CD4-positive, CD25-positive, alpha-beta regulatory T cell (primary cell): ENCODE data around the gene SORL1. TPM values are rescaled to one million over a fixed set of nuclear protein-coding genes. Genes with fewer than 3 reads are reported as not detected.

Experiments used
- ATAC-seq, 2 donors: fragments of 150-1000 bp; cut with Tn5 transposase; one replicate each; pipeline ENCODE4 v1.10.0; 2021; ENCODE audit warnings: low read depth in 2 of 2, moderate number of reproducible peaks in 2 of 2, moderate library complexity in 1 of 2
- DNase-seq, 3 donors: peaks; one replicate each; pipeline versions ENCODE4 v3.0.0 to v3.0.0-alpha.2; 2012 to 2022; ENCODE audit warnings: mixed read lengths in 1 of 3
- H3K27ac ChIP-seq: one replicate; pipeline ENCODE4 v1.7.0; 2013; ENCODE audit warnings: mild to moderate bottlenecking, low read length; ENCODE audit not compliant: insufficient read depth, poor library complexity, severe bottlenecking
- H3K27me3 ChIP-seq: one replicate; pipeline ENCODE4 v1.7.0; 2013; ENCODE audit warnings: low read length; ENCODE audit not compliant: control insufficient read depth, insufficient read depth
- H3K36me3 ChIP-seq: one replicate; pipeline ENCODE4 v1.7.0; 2013; ENCODE audit warnings: mild to moderate bottlenecking, low read length, moderate library complexity; ENCODE audit not compliant: control insufficient read depth, insufficient read depth
- H3K4me1 ChIP-seq: 2 replicates; pipeline ENCODE4 v1.7.0; 2013; ENCODE audit warnings: mild to moderate bottlenecking, low read length; ENCODE audit not compliant: insufficient read depth, control insufficient read depth, poor library complexity, severe bottlenecking
- H3K4me3 ChIP-seq: one replicate; pipeline ENCODE4 v1.7.0; 2013; ENCODE audit warnings: low read depth, mild to moderate bottlenecking, low read length, moderate library complexity
- H3K9me3 ChIP-seq, 2 experiments: 1 replicate in 1 of 2; 2 replicates in 1 of 2; pipeline ENCODE4 v1.7.0; 2013; ENCODE audit warnings: low read length in 2 of 2, mild to moderate bottlenecking in 1 of 2, moderate library complexity in 1 of 2; ENCODE audit not compliant: control insufficient read depth in 2 of 2
- H3K27ac Mint-ChIP-seq, 3 donors: one replicate each; pipeline ENCODE4 v1.8.0; 2020 to 2022; ENCODE audit warnings: mild to moderate bottlenecking in 3 of 3, mixed read lengths in 3 of 3, moderate library complexity in 2 of 3
- H3K27me3 Mint-ChIP-seq: one replicate; pipeline ENCODE4 v1.8.0; 2022; ENCODE audit warnings: mild to moderate bottlenecking, mixed read lengths
- H3K36me3 Mint-ChIP-seq: one replicate; pipeline ENCODE4 v1.8.0; 2020; ENCODE audit warnings: mixed read lengths
- H3K4me1 Mint-ChIP-seq, 4 donors: one replicate each; pipeline ENCODE4 v1.8.0; 2020 to 2022; ENCODE audit warnings: mixed read lengths in 4 of 4, mild to moderate bottlenecking in 1 of 4
- H3K4me3 Mint-ChIP-seq, 4 donors: one replicate each; pipeline ENCODE4 v1.8.0; 2020 to 2022; ENCODE audit warnings: mild to moderate bottlenecking in 4 of 4, mixed read lengths in 4 of 4, moderate library complexity in 3 of 4
- H3K9me3 Mint-ChIP-seq, 7 donors: one replicate each; pipeline ENCODE4 v1.8.0; 2020 to 2022; ENCODE audit warnings: mixed read lengths in 7 of 7, mild to moderate bottlenecking in 3 of 7, moderate library complexity in 2 of 7
- polyA plus RNA-seq, 4 donors: library from polyadenylated mRNA; unstranded; fragments of 300-500 nt; fragmentation: Illumina TruSeq; gene quantifications; one replicate each; pipeline ENCODE4 v1.2.3, GENCODE V29; 2021
- total RNA-seq: library from RNA; stranded (reverse); gene quantifications from one replicate; pipeline ENCODE4 v1.2.3, GENCODE V29; 2022

SORL1 gene
- total and polyA plus RNA-seq, 5 donors from 2014 or later, result 143 to 441 (median 168) TPM

DNA sequence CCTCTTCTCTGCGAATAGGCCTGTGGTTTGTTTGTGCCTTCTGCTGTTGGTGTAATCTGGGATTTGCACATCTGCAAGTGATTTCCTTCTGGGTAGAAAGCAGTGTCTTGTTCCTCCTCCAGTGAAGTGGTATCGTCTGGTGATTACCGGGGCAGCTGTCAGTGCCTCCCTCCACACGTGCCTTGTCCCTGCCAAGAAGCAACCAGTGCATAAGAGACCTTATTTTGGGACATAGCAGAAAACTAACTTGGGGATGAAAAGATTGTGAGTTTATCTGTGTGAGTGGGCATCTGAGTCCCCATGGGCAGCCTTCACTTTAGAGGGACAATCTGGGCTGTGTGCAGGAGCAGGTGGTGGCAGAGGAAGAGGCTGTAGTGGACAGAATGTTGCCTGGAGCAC, 72.1 kb downstream of the SORL1 start:
- H3K4me1 ChIP-seq, result no peaks in the 10 kb centered on the region
- peaks cover 8 to 9% of the 10 kb centered on the region in 2 experiments for H3K9me3 ChIP-seq
- H3K27me3 Mint-ChIP-seq, result no peaks in the 10 kb centered on the region
- H3K27ac Mint-ChIP-seq, result no peak overlapping the region
- H3K36me3 Mint-ChIP-seq, result peaks cover 77% of the 10 kb centered on the region
- H3K27ac ChIP-seq, result no peak overlapping the region
- H3K36me3 ChIP-seq, result peaks cover 82% of the 10 kb centered on the region
- no peak overlapping the region for H3K4me3 ChIP-seq
- H3K4me3 Mint-ChIP-seq, result no peak overlapping the region
- DNase-seq (no peak), ATAC-seq (no peak)
- H3K4me1 Mint-ChIP-seq, result peaks cover 15 to 49% (median 23%) of the 10 kb centered on the region in 4 donors
- no peaks in the 10 kb centered on the region for H3K27me3 ChIP-seq
- H3K9me3 Mint-ChIP-seq, result peaks cover 0 to 10% (median 3%) of the 10 kb centered on the region in 7 donors

- Mint-ChIP-seq H3K4me3 (no peak overlapping the region), H3K9me3 (peaks cover 0 to 17% (median 7%) of the 10 kb centered on the region in 7 donors), H3K4me1 (peaks cover 15 to 39% (median 18%) of the 10 kb centered on the region in 4 donors), H3K27me3 (no peaks in the 10 kb centered on the region), H3K36me3 (peaks cover 83% of the 10 kb centered on the region), H3K27ac (no peak overlapping the region)
- ATAC-seq (no peak), DNase-seq (no peak)
- Histone ChIP-seq H3K4me1 (no peaks in the 10 kb centered on the region), H3K27me3 (no peaks in the 10 kb centered on the region), H3K27ac (no peak overlapping the region), H3K4me3 (no peak overlapping the region), H3K9me3 (peaks cover 12 to 17% of the 10 kb centered on the region in 2 experiments), H3K36me3 (peaks cover 83% of the 10 kb centered on the region)
Observed at GRCh38 chr11:121525376-121525775, 73.3 kb downstream of the SORL1 start.

GRCh38 chr11:121530257-121530656, 78.1 kb downstream of the SORL1 start:
- Histone ChIP-seq H3K27ac (no peak overlapping the region), H3K4me1 (no peaks in the 10 kb centered on the region), H3K36me3 (peaks cover 80% of the 10 kb centered on the region), H3K27me3 (no peaks in the 10 kb centered on the region), H3K9me3 (peaks cover 10 to 15% of the 10 kb centered on the region in 2 experiments), H3K4me3 (no peak overlapping the region)
- peaks cover 8 to 41% (median 18%) of the 10 kb centered on the region in 4 donors for H3K4me1 Mint-ChIP-seq
- peaks cover 72% of the 10 kb centered on the region for H3K36me3 Mint-ChIP-seq
- H3K4me3 Mint-ChIP-seq, result no peak overlapping the region
- H3K27me3 Mint-ChIP-seq, result no peaks in the 10 kb centered on the region
- DNase-seq (no peak), ATAC-seq (no peak)
- peaks cover 0 to 16% (median 5%) of the 10 kb centered on the region in 7 donors for H3K9me3 Mint-ChIP-seq
- no peak overlapping the region for H3K27ac Mint-ChIP-seq

GRCh38 chr11:121533601-121534000, 81.5 kb downstream of the SORL1 start:
- Histone ChIP-seq H3K9me3 (peaks cover 6 to 11% of the 10 kb centered on the region in 2 experiments), H3K36me3 (peaks cover 93% of the 10 kb centered on the region), H3K27ac (no peak overlapping the region), H3K27me3 (no peaks in the 10 kb centered on the region), H3K4me1 (no peaks in the 10 kb centered on the region), H3K4me3 (no peak overlapping the region)
- H3K4me1 Mint-ChIP-seq, result peaks cover 20 to 47% (median 29%) of the 10 kb centered on the region in 4 donors
- peak overlapping the region; percentile 1 to 87 (median 65) for H3K27ac Mint-ChIP-seq
- H3K36me3 Mint-ChIP-seq, result peaks cover 68% of the 10 kb centered on the region
- ATAC-seq (no peak), DNase-seq (no peak)
- H3K27me3 Mint-ChIP-seq, result no peaks in the 10 kb centered on the region
- H3K9me3 Mint-ChIP-seq, result peaks cover 0 to 12% (median 5%) of the 10 kb centered on the region in 7 donors
- H3K4me3 Mint-ChIP-seq, result no peak overlapping the region

GRCh38 chr11:121534131-121535093, 82.3 kb downstream of the SORL1 start:
- Mint-ChIP-seq H3K27ac (peak overlapping the region; percentile 12 to 87 (median 36)), H3K4me1 (peaks cover 20 to 50% (median 34%) of the 10 kb centered on the region in 4 donors), H3K36me3 (peaks cover 61% of the 10 kb centered on the region), H3K4me3 (no peak overlapping the region), H3K27me3 (no peaks in the 10 kb centered on the region), H3K9me3 (peaks cover 0 to 12% (median 4%) of the 10 kb centered on the region in 7 donors)
- H3K4me3 ChIP-seq, result no peak overlapping the region
- peaks cover 6 to 11% of the 10 kb centered on the region in 2 experiments for H3K9me3 ChIP-seq
- no peak for ATAC-seq
- H3K4me1 ChIP-seq, result no peaks in the 10 kb centered on the region
- no peak for DNase-seq
- no peak overlapping the region for H3K27ac ChIP-seq
- H3K27me3 ChIP-seq, result no peaks in the 10 kb centered on the region
- peaks cover 90% of the 10 kb centered on the region for H3K36me3 ChIP-seq

DNA sequence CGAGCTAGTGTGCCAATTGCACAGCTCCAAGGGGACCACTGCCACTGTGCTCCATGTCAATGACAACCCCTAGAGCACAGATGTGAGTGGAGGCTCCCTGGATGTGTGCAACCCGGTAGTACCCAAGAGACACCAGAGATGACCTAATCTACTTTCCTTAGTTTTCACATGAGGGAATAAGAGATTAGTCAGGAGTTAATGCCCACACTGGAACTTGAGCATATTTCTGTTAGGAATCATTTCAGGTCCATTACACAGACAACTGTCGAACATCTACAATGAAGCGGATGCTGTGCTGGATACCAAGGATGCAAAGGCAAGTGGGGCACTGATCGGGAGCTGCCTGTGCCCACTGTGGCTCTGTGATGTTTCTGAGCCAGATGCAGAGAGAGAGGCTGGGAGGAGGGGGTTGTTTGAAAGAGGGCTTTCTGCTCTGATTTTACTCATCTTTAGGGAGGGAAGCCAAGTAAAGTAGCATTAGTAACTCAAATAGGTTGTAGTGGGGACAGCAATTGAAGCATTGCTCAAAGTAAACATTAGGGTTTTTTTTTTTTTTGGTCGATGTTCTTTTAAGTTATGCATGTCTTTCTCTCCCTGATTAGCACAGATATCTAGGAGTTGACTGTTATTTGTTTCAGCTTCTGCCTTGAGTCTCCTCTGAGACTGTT, 83.1 kb downstream of the SORL1 start:
- H3K4me3 ChIP-seq, result no peak overlapping the region
- Mint-ChIP-seq H3K4me3 (no peak overlapping the region), H3K27me3 (no peaks in the 10 kb centered on the region), H3K27ac (peak overlapping the region; percentile 12 to 39 (median 26)), H3K9me3 (peaks cover 0 to 7% (median 4%) of the 10 kb centered on the region in 7 donors), H3K36me3 (peaks cover 58% of the 10 kb centered on the region), H3K4me1 (peaks cover 20 to 50% (median 37%) of the 10 kb centered on the region in 4 donors)
- no peak for DNase-seq
- ATAC-seq, result no peak
- no peaks in the 10 kb centered on the region for H3K27me3 ChIP-seq
- peaks cover 87% of the 10 kb centered on the region for H3K36me3 ChIP-seq
- H3K9me3 ChIP-seq, result peaks cover 4% of the 10 kb centered on the region in 2 experiments
- no peaks in the 10 kb centered on the region for H3K4me1 ChIP-seq
- no peak overlapping the region for H3K27ac ChIP-seq

GRCh38 chr11:121536126-121536525, 84.0 kb downstream of the SORL1 start:
- H3K4me1 ChIP-seq, result no peaks in the 10 kb centered on the region
- H3K27ac ChIP-seq, result no peak overlapping the region
- no peaks in the 10 kb centered on the region for H3K27me3 ChIP-seq
- H3K36me3 ChIP-seq, result peaks cover 88% of the 10 kb centered on the region
- Mint-ChIP-seq H3K9me3 (peaks cover 0 to 3% (median 0%) of the 10 kb centered on the region in 7 donors), H3K4me1 (peaks cover 20 to 49% (median 40%) of the 10 kb centered on the region in 4 donors), H3K36me3 (peaks cover 51% of the 10 kb centered on the region), H3K4me3 (no peak overlapping the region), H3K27me3 (no peaks in the 10 kb centered on the region), H3K27ac (peak overlapping the region in 1 of 3 donors; percentile 60)
- ATAC-seq (no peak), DNase-seq (no peak)
- no peaks in the 10 kb centered on the region for H3K9me3 ChIP-seq
- H3K4me3 ChIP-seq, result no peak overlapping the region
